Ishikawa (cell line): ENCODE results near the gene MICOS13.

Source experiments
- CEBPB ChIP-seq: IDR thresholded peaks from 2 replicates; pipeline ENCODE4 v1.6.1; 2012
- CREB1 ChIP-seq: IDR thresholded peaks from 2 replicates; pipeline ENCODE4 v1.6.1; 2012; ENCODE audit warnings: low read depth
- EGR1 ChIP-seq: IDR thresholded peaks from 2 replicates; pipeline ENCODE4 v1.6.1; 2012
- EP300 ChIP-seq: IDR thresholded peaks from 2 replicates; pipeline ENCODE4 v1.6.1; 2012; ENCODE audit warnings: borderline replicate concordance
- FOXM1 ChIP-seq: IDR thresholded peaks from 2 replicates; pipeline ENCODE4 v1.6.1; 2012; ENCODE audit warnings: low read depth, borderline replicate concordance
- MAX ChIP-seq: IDR thresholded peaks from 2 replicates; pipeline ENCODE4 v1.6.1; 2012
- NFIC ChIP-seq: IDR thresholded peaks from 2 replicates; pipeline ENCODE4 v1.6.1; 2012
- RAD21 ChIP-seq: IDR thresholded peaks from 2 replicates; pipeline ENCODE4 v1.6.1; 2012; ENCODE audit warnings: low read depth
- REST ChIP-seq: IDR thresholded peaks from 2 replicates; pipeline ENCODE4 v1.6.1; 2012; ENCODE audit warnings: low read depth, mild to moderate bottlenecking
- TAF1 ChIP-seq: IDR thresholded peaks from 2 replicates; pipeline ENCODE4 v1.6.1; 2012; ENCODE audit warnings: low read depth, mild to moderate bottlenecking
- TCF12 ChIP-seq: IDR thresholded peaks from 2 replicates; pipeline ENCODE4 v1.6.1; 2012; ENCODE audit warnings: low read depth
- TEAD4 ChIP-seq: IDR thresholded peaks from 2 replicates; pipeline ENCODE4 v1.6.1; 2012
- YY1 ChIP-seq: IDR thresholded peaks from 2 replicates; pipeline ENCODE4 v1.6.1; 2012; ENCODE audit warnings: low read depth
- ZBTB7A ChIP-seq: IDR thresholded peaks from 2 replicates; pipeline ENCODE4 v1.6.1; 2012; ENCODE audit warnings: low read depth

- TF ChIP-seq REST: no peak
- TF ChIP-seq TAF1: no peak
- TF ChIP-seq YY1: no peak
- TF ChIP-seq EP300: no peak
- TF ChIP-seq CEBPB: no peak
- no peak for TF ChIP-seq TEAD4
- no peak for TF ChIP-seq NFIC
- no peak for TF ChIP-seq MAX
- no peak for TF ChIP-seq FOXM1
- no peak for TF ChIP-seq CREB1
- TF ChIP-seq TCF12: no peak
- TF ChIP-seq EGR1: no peak
- no peak for TF ChIP-seq RAD21
- no peak for TF ChIP-seq ZBTB7A
Measured at GRCh38 chr19:5677580-5677979, 2.7 kb downstream of the MICOS13 start.
